Middle frontal gyrus (tissue), 1 donor: ENCODE results near the gene TRPC4AP.
"Not testable (repeated sequence)": the region's sequence is repeated elsewhere in the genome, so short reads cannot be mapped to it uniquely, and the experiment has no call there.

Experiments
- DNase-seq: peaks from one replicate; pipeline ENCODE4 v3.0.0-alpha.2; 2015; ENCODE audit warnings: low spot score; ENCODE audit errors: extremely low spot score

Gene TRPC4AP, protein sequence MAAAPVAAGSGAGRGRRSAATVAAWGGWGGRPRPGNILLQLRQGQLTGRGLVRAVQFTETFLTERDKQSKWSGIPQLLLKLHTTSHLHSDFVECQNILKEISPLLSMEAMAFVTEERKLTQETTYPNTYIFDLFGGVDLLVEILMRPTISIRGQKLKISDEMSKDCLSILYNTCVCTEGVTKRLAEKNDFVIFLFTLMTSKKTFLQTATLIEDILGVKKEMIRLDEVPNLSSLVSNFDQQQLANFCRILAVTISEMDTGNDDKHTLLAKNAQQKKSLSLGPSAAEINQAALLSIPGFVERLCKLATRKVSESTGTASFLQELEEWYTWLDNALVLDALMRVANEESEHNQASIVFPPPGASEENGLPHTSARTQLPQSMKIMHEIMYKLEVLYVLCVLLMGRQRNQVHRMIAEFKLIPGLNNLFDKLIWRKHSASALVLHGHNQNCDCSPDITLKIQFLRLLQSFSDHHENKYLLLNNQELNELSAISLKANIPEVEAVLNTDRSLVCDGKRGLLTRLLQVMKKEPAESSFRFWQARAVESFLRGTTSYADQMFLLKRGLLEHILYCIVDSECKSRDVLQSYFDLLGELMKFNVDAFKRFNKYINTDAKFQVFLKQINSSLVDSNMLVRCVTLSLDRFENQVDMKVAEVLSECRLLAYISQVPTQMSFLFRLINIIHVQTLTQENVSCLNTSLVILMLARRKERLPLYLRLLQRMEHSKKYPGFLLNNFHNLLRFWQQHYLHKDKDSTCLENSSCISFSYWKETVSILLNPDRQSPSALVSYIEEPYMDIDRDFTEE

DNA sequence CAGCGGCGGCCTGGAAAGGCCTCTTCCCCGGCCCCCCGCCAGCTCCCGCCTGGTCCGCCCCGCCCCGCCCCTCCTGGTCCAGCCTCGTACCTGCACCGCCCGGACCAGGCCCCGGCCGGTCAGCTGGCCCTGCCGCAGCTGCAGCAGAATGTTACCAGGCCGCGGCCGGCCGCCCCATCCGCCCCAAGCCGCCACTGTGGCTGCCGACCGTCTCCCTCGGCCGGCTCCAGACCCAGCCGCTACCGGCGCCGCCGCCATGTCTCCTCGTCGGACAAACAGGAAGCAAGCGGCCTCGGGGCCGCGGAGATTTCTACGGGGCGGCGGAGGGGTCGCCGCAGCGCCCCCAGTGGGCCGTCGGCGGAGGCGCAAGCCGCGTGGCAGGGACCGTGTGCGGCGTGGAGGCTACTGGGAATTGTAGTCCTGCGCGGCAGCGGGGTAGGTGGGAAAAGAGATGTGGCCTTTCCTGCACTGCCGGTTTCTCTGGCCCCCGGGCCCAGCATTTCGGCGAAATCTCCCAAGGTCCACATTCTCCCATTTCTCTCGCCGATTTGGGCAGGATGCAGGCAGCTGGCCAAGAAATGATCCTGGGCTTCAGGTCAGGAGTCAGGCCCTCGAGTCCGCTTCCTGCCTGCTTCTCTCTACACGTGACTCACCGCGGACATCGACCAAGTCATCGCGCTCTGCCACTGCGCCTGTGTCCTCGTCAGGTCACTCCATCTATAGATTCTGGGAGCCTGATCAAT is at the start of gene TRPC4AP:
Gene TRPC4AP (minus strand): TSS at position 284 of the 743 bp plus-strand sequence. CDS start 26 bp downstream, at position 258.
- DNase-seq = peak; percentile 88

DNA sequence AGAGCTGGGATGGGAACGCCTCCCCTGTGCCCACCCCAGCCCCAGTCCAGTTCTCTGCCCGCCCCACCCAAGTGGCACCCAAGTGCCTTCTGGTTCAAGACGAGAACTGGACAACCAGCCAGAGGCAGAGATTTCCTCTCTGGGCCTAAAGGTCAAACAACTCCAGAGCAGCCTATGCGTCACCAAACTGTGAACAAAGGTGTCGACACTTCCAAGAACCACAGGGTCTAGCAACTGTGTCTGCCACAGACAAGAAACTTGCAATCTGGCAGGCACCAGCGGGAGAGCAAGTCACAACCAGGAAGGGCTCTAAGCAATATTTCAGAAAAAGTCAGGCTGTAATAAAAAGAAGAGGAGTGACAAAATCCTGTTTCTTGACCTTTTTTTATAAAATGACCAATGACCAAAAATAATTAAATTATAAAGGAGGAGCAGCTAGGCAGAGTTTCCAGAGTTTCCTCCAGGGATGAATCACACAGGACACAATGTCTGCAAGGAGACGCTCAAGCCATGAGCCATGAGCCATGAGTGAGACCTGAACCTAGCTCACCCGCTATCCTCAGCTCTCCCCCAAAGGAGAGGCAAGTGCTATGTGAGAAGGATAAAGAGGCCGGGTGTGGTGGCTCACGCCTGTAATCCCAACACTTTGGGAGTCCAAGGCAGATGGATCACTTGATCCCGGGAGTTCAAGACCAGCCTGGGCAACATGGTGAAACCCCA is 43.4 kb upstream of the TRPC4AP start:
- DNase-seq = no peak

DNA sequence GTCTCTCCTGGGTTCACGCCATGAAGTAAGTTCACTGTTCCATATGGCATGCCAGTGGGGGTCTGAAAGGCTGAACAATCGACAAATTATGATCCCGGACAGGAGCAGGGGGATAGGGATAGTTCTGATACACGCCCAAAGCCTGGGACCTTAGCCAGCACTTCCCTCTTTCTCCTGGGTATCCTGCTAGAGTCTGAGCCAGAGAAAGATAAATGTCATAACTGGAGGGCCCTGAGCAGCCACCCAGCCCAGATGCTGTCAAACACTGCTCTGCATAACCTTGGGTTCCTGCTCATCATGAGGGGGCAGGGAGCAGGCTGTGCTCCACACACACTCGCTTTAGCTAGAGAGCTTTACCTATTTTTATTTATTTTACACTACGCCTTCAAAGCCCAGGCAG is 42.3 kb upstream of the TRPC4AP start:
- no peak for DNase-seq

DNA sequence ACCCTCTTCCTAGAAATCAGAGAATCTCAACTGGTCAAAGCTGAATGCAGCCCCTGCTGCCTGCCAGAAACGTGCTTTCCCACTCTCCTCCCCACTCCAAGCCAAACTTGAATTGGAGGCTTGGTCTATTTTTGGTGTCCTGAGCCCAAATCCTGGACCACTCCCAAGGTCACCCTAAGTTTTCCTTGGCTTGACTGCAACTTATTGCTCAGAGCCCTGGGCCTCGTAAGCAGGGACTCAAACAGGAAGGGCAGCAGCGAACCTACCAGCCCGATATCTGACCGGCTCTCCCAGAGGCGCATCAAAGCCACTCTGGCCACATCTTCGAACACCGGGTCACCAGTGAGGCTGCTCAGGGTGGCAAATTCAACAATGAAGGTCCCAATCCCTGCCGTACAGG is 41.9 kb upstream of the TRPC4AP start:
- DNase-seq = no peak

DNA sequence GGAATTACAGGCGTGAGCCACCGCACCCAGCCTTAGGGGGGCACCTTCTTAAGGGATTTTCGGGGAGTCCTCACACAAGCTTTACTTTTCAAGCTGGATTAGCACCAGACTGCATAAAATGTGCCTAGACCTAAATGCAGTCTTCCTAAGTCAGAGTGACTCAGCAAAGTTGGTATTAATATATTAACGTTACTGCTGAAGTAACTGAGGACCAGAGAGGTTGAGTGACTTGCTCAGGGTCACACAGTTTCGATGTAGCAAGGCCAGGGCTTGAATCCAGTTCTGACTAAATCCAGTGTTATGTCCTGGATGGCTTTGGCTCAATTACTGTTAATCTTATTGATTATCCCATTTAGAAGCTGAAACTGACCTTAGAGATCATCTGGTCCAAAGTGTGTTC is 41.1 kb upstream of the TRPC4AP start:
- DNase-seq = no peak

DNA sequence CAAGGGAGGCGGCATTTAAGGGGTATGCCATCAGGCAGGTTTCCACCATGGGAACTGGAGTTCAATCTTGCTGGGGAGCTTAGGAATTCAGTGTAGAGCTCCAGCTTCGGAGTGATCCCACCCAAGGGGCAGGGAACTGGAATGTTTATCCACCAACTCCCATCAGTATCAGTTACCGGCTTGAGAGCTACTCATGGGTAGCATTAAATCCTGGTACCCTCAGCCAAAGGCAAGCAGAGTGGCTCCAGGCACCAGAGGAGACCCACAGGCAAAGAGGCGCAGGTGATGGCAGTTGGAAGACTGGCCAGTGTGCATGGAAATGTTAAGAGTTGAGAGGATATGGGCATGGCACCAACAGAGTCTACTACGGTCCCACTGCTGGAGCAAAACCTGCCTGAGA is 40.4 kb upstream of the TRPC4AP start:
- no peak for DNase-seq

DNA sequence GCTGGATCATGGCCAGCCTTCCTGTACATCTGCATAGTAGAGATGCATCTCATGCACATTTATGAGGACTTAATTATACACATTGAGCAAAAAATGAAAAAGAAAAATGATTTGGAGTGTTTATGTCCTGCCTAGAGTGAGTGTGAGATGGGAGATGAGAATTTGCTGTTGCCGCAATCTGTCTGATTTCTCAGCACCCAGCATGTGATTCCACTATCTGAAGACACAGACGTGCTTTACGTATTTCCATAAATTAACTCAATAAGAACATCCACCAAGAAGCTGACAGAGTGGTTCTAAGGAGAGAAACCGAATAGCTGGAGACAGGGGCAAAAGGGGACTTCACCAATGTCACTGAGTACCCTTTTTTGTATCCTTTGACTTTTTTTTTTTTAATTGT is 39.3 kb upstream of the TRPC4AP start:
- DNase-seq = no peak

DNA sequence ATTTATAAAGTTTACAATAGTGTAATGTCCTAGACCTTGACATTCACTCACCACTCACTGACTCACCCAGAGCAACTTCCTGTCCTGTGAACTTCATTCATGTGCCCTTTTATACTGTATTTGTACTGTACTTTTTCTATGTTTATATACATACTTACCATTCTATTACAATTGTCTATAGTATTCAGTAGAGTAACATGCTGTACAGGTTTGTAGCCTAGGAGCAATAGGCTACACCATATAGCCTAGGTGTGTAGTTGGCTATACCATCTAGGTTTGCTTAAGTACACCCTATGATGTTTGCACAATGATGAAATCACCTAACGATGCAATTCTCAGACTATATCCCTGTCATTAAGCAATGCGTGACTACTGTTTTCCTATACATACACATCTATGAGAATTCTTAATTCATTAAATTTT is 37.1 kb upstream of the TRPC4AP start:
- DNase-seq = no peak

DNA sequence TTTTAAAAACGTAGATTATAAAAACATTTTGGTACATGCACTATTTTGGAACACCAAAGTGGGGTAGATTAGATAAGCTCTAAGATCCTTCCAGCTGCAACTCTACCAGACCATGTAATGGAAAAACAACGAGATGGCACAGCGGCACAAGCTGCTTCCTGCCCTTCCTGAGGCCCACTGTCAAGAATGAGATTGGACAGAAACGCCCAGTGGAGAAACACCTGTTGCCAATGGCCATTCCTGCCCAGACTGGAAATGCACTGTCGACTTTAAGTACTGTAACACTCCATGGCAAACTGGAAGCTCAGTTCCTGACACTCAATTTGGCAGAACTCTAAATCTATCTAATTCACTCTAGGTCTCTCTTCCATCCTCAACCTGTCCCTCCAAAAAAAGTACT is 33.1 kb upstream of the TRPC4AP start:
- DNase-seq = no peak

DNA sequence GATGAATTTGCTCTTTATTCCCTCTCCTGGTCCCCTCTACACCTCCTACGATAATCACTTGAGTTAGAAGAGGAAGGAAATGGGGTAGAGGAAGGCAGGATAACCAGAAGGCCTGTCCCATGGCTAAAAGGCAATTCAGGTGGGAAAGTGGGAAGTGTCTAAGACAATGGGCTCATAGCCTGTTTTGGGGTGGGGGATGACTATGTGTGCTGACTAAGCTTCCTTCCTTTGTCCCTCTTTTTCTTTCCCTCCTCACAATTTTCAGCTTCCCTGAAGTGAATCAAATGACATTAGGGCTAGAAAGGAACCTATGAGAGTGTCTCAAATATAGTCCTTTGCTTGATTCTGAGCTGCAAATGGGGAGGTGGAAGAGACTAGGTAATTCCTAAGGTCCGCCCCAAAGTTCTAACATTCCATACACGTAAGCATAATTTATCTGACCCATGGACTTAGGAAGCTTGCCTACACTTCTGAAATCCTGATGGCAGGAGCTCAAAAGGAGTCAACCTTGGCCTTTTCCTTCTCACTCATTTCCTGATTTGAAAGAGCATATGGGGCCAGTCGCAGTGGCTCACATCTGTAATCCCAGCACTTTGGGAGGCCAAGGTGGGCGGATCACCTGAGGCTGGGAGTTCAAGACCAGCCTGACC is 30.3 kb upstream of the TRPC4AP start:
- no peak for DNase-seq

DNA sequence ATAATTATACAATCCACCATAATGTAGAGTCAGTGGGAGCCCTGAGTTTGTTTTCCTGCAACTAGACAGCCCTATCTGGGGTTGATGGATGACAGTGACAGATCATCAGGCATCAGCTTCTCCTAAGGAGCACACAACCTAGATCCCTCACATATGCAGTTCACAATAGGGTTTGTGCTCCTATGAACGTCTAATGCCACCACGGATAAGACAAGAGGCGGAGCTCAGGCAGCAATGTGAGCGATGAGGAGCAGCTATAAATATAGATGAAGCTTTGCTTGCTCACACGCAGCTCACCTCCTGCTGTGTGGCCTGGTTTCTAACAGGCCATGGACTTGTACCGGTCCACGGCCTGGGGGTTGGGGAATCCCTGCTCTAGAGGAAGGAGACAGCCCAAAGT is 28.6 kb upstream of the TRPC4AP start:
- DNase-seq = no peak

DNA sequence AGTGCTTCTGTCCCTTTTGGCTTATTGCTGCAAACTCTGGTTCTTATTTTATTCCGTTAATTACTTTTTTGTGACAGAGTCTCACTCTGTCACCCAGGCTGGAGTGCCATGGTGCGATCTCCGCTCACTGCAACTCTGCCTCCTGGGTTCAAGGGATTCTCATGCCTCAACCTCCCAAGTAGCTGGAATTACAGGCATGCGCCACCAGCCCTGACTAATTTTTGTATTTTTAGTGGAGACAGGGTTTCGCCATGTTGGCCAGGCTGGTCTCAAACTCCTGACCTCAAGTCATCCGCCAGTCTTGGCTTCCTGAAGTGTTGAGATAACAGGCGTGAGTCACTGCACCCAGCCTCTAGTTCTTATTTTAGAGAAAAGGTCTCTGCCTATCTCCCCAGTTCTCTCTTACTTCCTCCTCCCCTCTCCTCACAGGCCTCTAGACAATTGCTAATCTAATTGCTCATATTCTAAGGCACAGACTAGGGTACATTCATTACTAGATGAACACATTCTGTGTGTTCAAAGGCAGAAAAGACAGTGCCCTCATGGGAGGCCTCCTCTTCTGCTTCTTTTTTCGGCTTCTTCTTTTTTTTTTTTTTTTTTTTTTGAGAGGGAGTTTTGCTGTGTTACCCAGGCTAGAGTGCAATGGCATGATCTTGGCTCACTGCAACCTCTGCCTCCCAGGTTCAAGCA is 27.6 kb upstream of the TRPC4AP start:
- no peak for DNase-seq

DNA sequence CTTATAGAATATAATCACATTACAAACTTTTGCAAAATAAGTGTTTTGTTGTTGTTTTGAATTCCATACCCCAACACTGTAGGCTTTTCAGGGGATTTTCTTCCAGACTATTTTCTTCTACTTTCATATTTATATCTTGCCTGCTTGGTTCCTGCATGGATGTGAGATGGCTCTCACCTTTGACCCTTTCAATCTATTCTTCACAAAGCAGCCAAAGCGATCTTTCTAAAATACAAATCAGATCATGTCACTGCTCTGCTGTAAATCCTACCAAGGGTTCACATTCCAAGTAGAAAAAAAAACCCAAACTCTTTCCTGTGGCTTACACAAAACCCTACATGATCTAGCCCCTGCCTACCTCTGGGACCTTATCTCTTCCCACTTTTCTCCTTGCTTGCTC is 25.0 kb upstream of the TRPC4AP start:
- DNase-seq = no peak

DNA sequence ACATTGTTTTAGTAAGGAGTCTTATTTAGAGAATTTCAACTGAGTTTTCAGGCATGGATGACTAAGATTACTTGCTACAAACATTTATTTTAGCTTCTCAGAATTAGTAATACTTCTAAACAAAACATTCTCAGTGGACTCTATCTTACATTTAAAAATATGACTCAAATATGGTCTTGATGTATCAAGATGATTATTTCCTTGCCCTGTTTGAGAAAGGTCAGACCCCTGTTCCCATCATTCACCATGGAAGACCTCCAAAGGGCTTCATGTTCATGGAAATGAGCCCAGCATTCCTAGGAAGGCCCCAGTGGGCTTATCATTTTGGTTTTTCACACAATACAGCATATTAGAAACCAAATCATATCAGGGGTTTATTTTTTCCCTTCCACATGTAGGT is 24.6 kb upstream of the TRPC4AP start:
- no peak for DNase-seq

DNA sequence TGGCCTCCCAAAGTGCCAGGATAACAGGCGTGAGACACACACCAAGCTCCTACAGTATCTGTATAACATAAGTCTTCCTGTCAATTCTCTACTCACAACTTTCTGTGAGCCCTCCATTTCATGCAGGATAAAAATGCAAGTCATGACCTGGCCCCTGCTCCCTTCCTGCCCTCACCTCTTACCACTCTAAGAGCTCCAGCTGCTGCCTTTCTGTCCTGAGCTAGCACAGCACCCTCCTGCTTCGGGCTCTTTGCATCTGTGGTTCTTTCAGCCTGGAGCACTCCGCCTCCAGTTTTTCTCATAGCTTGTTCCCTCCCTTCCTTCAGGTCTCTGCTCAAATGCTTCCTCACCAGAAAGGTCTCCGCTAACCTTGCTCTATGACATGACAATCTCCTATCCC is 23.7 kb upstream of the TRPC4AP start:
- no peak for DNase-seq

DNA sequence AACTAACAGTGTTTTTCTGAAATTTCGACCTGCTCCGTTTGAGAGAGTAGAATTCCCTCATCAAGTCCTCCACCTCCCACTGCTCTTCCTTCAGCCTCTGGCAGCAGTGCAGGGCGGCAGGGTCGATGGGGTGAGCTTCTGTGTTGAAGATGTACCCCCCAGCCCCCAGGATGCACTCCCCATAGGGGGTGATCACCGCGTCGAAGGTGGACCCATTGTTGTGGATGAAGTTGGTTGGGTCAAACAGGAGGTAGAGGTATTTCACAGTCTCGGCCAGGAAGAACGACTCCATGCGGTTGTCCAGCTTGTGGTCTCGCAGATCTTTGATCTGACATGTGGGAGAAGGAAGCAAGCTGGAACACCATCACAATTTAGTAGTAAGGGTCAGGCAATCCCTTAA is 23.0 kb upstream of the TRPC4AP start:
- DNase-seq = no peak

DNA sequence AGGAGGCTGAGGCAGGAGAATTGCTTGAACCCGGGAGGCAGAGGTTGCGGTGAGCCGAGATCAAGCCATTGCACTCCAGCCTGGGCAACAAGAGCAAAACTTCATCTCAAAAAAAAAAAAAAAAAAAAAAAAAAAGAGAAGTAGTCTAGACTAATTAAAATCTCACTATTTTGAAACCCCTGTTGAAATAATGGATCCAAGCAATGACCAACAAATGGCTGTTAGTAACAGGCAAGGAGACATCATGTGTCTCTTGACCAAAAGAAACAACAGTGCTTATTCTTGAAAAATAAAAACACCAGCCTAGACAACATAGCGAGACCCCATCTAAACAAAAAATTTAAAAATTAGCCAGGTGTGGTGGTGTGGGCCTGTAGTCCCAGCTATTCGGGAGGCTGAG is 19.7 kb upstream of the TRPC4AP start:
- not testable (repeated sequence) for DNase-seq

DNA sequence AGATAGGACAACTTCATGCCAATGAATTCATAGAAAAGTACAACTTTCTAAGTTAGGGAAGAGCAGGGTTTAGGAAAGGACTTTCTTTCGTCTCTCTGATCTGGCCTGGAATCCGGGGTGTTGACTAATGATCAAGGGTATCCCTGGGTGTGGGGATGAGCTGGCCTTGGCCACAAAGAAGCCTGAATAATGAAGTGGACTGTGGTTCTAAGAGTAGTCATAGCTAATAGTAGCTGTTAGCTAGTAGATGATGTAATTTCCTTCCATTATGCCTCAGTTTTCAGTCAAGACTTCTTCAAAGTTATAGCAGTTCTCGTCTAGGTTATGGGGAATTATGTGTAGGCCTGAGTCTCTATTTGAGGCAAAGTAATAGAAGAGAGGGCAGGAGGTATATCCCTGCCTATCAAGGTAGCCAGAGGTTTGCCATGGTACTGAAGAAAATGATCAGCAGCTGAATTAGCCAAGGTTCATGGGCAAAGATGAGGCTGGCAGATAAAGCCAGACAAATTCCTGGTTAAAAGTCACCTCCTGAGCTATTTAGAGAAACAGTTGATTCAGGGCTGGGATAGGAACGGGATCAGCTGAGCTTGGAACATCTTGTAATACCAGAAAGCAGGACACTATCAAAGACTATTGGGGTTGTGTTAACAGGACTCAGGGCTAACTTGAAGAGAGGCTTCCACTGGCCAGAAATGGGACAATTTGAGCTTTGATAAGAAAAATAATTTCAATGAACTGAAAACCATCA is 18.7 kb upstream of the TRPC4AP start:
- no peak for DNase-seq

DNA sequence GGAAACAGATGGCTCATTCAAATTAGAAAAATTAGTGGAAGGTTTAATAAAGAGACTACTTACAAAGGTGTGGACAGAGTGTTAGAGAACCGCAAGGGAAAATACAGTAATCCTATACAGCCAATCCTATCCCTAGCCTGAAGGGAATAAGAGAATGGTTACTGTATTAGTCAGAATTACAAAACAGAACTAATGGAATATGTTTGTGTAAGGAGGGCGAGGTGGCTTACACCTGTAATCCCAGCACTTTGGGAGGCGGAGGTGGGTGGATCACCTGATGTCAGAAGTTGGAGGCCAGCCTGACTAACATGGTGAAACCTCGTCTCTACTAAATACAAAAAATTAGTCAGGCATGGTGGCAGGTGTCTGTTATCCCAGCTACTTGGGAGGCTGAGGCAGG is 16.3 kb upstream of the TRPC4AP start:
- DNase-seq = no peak
